HL-60/S4 (cell line): ENCODE measurements around the gene EFCAB6.

ENCODE experiments used
- in situ Hi-C: fragments of 300-500 bp; cut with MboI; formaldehyde crosslinking; loops from 2 replicates; pipeline ENCODE4 v1.14.3; 2022; ENCODE audit warnings: low sequenced_read_pairs

The EFCAB6 gene

DNA sequence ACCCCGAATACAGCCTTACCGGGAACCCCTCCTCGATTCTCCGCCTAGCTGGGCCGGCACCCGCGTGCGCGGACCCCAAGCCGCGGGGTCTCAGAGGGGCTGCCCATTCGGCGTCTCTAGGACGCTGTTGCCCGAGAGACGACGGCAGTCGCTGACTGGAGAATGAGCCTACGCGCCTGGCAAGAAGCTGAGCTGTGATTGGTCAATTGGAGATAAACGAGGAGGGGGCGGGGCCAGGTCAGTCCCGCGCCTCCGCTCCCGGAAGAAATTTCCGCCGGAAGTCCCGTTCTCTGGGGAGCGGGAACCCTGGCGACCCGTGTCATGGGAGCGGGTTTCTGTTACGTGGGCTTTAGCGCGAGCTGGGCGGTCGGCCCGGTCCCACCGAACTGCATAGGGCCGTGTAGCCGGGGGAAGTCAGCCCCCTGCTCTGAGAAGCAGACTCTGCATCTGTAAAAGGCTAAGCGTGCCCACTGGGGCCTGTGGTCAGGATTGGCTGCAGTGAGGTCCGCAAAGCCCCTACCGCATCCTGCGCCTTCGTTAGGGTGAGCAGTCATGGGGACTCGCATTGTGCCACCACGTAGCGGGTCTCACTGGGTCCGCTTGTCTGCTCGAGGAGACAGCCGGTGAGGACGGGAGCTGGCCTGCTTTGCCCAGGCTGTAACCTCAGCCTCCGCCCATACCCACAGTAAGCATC is at the start of gene EFCAB6:
EFCAB6 (minus strand) TSS at position 157 of the 694 bp plus-strand sequence. CDS start 29,987 bp downstream, outside the sequence.
- in situ Hi-C loops = no loop called here

DNA sequence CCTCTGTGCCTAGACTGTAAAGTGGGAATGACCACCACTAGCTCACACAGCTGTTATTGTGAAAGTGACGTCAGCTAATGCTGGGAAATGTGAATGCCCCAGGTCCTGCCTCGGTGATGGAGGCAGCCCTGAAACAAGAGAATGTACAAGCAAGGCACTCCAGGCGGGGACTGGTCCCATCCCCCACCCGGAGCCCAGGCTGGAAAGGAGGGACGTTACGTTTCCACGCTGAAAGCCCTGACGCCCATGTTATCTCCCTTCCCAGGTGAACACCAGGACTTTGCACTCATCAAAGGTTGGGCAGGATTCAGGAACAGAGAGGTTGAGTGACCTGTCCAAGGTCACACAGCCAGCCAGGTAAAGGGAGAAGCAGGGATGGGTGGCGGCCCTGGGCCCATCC is 49.4 kb upstream of the EFCAB6 start:
- in situ Hi-C loops = no loop called here

- in situ Hi-C loops = no loop called here
Observed at GRCh38 chr22:43860831-43861230, 48.7 kb upstream of the EFCAB6 start.

DNA sequence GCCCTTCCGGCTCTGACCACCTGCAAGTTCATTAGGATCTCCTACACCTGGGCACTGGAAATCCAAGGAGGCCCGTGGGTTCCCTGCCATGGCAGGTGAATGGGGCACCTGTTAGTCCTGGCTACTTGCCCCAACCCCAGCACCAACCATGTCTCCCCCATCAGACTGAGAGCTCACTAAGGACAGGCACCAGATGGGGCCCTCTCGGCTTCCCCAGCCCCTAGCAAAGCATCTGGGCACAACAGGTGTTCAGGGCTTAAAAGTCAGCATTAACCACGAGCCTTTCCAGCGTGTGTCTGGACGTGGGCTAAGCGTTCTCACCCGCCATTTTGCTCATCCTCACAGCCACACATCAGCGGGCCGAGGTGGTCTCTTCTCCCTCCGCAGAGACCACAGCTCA is 48.0 kb upstream of the EFCAB6 start:
- in situ Hi-C loops = no loop called here

DNA sequence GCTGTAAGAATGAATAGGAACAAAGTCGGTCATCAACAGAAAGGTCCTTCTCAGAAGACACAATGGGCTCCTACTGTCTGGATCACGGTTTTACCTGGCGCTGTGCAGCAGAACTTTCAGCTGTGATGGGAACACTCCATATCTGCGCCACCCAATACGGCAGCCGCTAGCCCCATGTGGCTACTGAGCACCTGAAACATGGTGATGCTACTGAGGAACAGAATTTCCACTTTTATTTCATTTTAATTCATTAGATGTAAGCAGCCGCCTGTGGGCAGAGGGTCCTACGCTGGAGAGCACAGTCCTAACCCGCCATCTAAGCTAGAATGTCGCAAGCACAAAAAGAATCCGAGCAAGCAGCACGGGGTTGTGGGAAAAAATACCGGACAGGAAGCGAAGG is 47.5 kb upstream of the EFCAB6 start:
- in situ Hi-C loops = no loop called here

- in situ Hi-C loops = no loop called here
Observed at GRCh38 chr22:43859176-43859575, 47.1 kb upstream of the EFCAB6 start.

DNA sequence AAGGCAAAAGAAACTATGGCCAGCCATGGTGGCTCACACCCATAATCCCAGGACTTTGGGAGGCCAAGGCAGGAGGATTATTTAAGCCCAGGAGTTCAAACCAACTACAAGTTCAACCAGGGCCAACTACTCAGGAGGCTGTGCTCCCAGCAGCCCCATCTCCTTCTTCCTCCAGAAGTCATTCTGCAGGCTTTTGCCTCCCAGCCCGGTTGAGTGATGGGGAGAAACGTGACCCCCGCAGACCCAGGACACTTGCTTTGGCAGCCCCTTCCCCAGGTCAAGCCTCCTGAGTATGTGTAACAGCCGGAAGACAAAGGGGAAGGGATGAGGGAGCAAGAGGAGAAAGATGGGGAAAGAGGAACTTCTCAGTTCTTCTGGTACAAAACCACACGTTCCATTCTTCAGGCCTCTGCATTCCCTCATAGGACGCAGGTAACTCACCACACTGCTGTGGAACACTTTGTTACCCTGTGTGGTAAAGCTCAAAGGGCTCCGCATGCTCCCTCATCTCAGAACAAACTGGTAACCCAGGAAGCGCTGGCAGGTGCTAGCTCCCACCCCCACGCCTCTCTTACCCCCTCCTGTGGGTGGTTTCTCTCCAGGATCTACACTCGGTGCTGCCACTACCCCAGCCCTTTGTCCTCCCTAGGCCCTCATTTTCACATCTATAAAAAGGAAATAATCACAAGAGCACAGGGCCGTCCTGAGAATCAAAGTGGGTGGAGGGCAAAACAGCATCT is 46.2 kb upstream of the EFCAB6 start:
- in situ Hi-C loops = no loop called here

GRCh38 chr22:43857367-43857766 is 45.3 kb upstream of the EFCAB6 start:
- in situ Hi-C loops = no loop called here

DNA sequence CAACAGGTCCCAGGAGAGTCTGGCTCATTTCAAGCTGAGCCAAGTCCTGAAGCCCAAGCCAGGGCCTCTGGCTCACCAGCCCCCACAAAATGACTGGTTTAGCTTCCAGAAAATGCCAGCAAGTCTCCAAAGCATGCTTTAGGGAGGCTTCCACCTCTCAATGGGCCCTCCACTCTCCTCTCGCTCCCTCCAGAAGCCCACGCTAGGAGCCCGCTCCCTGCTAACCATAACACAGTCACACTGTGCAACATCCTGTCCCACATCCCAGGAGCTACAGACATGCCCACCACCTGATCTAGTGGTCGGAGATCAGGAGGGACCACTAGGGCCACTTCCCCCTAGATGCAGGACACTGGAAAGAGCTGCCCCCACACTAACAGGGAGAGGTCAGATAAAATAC is 43.3 kb upstream of the EFCAB6 start:
- in situ Hi-C loops = no loop called here

DNA sequence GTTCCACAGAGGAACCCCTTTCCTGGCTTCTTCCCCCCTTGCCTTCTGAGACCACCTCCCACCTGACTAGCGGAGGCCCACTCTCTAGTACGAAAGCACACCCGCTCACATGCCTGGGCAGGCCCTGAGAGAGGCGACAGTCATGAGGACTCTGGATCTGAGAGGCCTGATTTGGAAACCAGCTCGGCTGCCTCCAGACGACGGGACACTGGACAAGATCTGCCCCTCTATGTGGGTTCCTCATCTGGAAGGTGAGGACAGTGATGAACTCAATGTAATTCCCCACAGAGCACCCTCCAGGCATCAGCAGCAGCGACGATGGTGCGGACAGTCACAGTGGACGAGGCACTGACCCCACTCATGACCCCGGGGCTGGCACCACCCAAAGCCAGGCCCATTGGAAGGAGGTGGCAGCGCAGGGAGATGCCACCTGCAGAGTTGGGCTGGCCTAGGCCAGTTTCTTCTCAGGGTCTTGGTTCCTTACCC is 42.7 kb upstream of the EFCAB6 start:
- in situ Hi-C loops = no loop called here

GRCh38 chr22:43854121-43854785 is 42.1 kb upstream of the EFCAB6 start:
- in situ Hi-C loops = no loop called here

DNA sequence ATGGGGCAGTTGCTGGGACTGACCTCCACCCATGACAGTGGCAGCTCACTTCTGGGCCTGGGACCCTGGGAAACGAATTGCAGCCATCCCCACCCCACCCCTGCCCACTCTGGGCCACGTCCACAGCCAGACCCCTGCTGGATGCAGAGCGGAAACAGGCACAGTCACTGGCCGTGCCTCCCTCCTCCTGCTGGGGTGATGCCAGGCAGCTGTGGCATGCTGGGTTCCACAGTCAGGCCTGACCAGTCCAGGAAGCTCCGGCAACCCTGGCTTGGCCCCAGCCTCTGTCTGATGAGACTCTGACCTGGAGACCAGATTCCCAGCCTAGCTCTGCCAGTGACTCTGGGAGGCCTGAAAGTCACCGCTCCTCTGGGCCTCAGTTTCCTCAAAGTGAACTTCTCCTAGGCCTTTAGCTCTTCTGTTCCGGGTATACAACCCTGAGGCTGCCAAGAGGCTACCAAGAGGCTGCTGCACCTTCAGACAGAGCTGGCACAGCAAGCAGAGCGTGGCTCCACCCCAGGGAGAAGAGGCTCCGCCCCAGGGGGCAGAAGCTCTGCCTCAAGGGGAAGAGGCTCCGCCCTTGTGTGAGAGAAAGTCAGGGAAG is 41.3 kb upstream of the EFCAB6 start:
- in situ Hi-C loops = no loop called here

DNA sequence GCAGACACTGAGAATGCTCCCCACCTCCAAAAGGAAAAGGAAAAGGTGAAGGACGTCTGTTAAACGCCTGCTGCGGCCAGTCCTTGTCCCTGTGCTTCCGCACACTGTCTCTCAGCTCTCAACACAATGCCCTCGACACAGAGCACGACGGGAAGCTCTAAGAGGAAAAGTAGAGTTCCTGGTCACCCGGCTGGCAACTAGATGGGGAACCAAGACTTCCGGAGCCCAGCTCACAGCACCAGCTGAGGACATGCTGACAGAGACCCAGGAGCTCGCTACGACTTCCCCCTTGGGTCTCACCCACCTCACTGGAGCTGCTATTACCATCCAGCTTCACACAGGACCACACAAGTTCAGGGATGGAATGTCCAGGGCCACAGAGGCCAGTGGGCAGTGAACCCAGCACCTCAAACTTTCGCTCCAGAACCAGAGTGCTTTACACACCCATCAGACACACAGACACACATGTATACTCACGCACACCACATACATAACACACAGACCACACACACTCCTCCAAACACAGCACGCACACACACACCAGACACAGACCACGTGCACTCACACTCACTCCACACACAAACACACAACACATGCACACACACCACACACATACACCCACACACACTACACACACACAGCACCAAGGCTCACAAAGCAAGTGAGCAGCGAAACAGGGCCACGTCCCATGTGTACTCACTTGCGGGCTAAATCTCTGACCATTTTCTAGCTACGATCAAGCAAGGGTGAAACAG is 40.6 kb upstream of the EFCAB6 start:
- in situ Hi-C loops = no loop called here

DNA sequence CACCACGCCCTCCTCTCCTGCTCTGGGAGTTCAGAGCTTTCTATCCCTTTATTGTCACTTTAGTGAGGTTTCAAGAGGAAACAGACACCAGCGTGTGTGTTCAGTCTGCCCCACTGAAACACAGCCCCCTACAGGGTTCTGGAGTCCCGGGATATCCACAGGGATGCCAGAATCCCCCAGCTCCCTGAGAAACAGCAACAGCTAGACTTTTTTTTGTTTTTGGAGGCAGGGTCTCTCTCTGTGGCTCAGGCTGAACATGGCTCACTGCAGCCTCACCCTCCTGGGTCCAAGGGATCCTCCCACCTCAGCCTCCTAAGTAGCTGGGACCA is 39.8 kb upstream of the EFCAB6 start:
- in situ Hi-C loops = no loop called here

DNA sequence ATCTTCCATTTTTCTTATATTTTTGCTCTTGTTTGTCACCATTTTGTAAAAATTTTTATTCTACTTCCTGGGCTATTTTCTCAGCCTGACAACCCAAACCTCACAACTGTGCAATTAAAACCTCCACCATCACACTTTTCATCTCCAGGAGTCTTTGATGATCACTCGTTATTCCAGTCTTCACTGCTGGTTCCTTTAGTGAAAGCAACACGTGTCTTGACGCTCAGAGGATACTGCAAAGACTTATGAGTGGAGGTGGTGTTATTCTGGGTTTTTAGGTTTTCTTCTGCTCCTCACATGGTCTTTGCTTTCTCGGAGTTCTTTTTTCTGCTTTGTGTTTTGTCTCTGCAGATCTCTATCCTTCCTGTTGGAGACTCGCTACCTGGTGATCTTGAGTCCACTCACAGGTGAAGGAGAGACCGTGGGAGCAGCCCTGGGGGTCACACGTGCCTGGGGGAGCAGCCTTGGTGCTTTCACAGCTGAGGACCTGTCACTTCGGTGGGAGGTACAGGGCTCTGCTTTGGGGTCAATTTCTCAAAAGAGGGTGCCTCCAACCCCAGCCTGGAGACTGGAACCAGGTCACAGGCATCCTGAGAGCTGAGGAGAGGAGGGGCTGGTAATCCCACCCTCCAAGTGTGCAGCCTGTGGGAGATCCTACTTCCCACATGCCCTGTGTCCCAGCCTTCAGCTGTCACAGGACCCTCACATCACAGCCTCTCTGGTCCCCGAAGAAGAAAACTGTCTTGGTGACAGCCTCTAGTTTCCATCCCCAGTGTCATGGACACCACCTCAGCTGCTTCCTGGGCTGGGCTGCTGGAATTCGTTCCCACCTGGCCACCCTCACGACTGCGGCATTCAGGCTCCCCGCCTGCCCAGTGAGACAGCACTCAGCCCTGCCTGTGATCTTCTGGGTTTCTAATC is 39.2 kb upstream of the EFCAB6 start:
- in situ Hi-C loops = no loop called here

- in situ Hi-C loops = no loop called here
Observed at GRCh38 chr22:43850529-43850928, 38.4 kb upstream of the EFCAB6 start.

- in situ Hi-C loops = no loop called here
Observed at GRCh38 chr22:43849731-43850130, 37.6 kb upstream of the EFCAB6 start.

DNA sequence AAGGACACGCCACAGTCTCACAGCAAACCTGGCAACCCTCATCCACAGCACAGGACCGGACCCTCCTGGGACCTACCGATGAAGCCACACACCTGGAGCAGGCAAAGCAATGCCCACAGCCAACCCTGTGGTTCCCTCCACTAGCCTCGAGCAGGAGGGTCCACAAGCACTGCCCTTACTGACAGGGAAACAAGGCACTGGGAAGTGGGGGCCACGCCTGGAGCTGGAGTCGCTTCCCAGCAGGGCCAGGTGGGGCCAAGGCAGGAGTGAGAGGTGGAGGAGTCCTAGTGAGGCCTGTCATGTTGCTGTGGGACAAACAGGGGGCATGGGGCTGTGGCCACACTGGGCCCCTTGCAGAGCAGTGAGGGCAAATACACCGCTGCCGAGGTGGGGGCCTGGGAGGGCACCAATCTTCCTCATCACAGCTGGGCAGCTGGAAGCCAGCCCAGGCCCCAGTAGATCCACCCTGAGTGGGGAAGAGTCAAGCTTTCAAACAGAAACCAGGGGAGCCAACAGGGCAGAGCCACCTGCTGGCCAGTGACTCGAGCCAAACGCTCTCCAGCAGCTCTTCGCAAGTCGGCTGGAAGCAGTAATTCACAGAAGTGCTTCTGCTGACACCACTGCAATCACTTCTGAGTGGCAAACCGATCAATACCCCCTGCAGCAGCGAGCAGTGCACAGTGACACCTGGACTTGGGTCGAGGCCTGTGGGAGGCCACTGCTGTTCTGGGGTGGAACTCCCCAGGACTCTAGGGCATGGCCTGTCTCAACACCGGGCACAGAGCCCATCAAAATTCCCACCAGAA is 36.5 kb upstream of the EFCAB6 start:
- in situ Hi-C loops = no loop called here
